Measurements from ENCODE around the gene UNC5CL. TPM values are rescaled to one million over a fixed set of nuclear protein-coding genes. Genes with fewer than 3 reads are reported as not detected.

Gene UNC5CL
- total and polyA plus RNA-seq, 2 of the 8 experiments (the other 6 are each of a cell fraction or from before 2014, with no cell fraction given), result 1.3 to 1.7 TPM

DNA sequence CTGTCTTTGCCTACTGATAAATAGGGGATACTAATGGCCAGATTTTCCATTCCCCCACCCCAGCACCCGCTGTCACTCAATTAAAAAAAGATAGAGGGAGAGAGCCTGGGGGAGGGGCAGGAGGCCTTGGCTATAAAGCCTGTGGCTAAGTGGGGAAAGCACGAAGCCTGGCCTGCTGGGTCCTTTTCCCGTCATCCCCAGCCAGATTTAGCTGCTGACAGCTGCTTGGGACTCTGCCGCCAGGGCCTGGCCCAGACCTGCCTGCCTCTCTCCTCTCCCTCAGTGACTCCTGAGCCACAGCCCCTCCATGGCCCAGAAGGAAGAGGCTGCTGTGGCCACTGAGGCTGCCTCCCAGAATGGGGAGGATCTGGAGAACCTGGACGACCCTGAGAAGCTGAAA lies 14.0 kb upstream of the UNC5CL start, which contains the start of gene APOBEC2:
Gene APOBEC2, plus strand, starts transcription at position 162 of the 400 bp plus-strand sequence. Its CDS starts 146 bp downstream, at position 308.
- Histone ChIP-seq H3K79me1 (ENCODE audit: low read depth, low read length) (no peaks in the 10 kb centered on the region), H2AFZ (ENCODE audit: low read length) (no peak within 1 kb of the TSS), H4K20me1 (replicated peaks in 1 of 2; ENCODE audit: control insufficient read depth in 1 of 2, insufficient read depth in 2 of 2, low read length in 2 of 2) (no peaks in the 10 kb centered on the region), H3K23ac (ENCODE audit: insufficient read length) (no peak within 1 kb of the TSS), H3K9ac (replicated peaks in 1 of 4; ENCODE audit: extremely low read depth in 1 of 4, low read depth in 3 of 4, low read length in 3 of 4) (no peak within 1 kb of the TSS), H3K9me3 (ENCODE audit: insufficient read depth in 2 of 2, low read depth in 1 of 2, low read length in 1 of 2) (no peaks in the 10 kb centered on the region), H3K56ac (replicated peaks; ENCODE audit: insufficient read length, low read depth, low read length) (no peak within 1 kb of the TSS), H4K91ac (replicated peaks; ENCODE audit: insufficient read length, low read length) (no peak within 1 kb of the TSS), H3K27me3 (replicated peaks in 1 of 4; ENCODE audit: control insufficient read depth in 3 of 4, extremely low read depth in 1 of 4, insufficient read depth in 3 of 4, low read length in 3 of 4) (no peaks in the 10 kb centered on the region), H3K4me3 (ENCODE audit: extremely low read depth in 1 of 4, insufficient read depth in 2 of 4, low read depth in 3 of 4, low read length in 4 of 4) (no peak within 1 kb of the TSS), H2BK15ac (ENCODE audit: low read length) (no peak within 1 kb of the TSS), H2BK5ac (ENCODE audit: low read depth, low read length) (no peak within 1 kb of the TSS), H3K4me1 (replicated peaks in 1 of 4; ENCODE audit: control insufficient read depth in 3 of 4, insufficient read depth in 4 of 4, low read length in 3 of 4) (peaks cover 0 to 5% (median 0%) of the 10 kb centered on the region in 4 experiments; a peak in 2 of 7 replicates), H3K27ac (ENCODE audit: low read depth, low read length) (no peak within 1 kb of the TSS), H2BK120ac (replicated peaks; ENCODE audit: low read depth, low read length) (no peak within 1 kb of the TSS), H3K4me2 (ENCODE audit: insufficient read depth in 1 of 2, low read depth in 2 of 2, low read length in 2 of 2) (no peak within 1 kb of the TSS), H3K18ac (ENCODE audit: extremely low read depth, low read length) (no peak within 1 kb of the TSS), H3K79me2 (ENCODE audit: control insufficient read depth in 1 of 2, insufficient read depth in 2 of 2, low read length in 2 of 2) (no peaks in the 10 kb centered on the region), H2AK5ac (ENCODE audit: low read depth, low read length) (no peak within 1 kb of the TSS), H3K36me3 (ENCODE audit: control insufficient read depth in 2 of 4, insufficient read depth in 4 of 4, low read length in 3 of 4) (no peaks in the 10 kb centered on the region), H4K8ac (ENCODE audit: extremely low read depth, insufficient read depth, low read length) (no peak within 1 kb of the TSS), H3K14ac (ENCODE audit: insufficient read length) (no peak within 1 kb of the TSS), H2BK20ac (ENCODE audit: low read length) (no peak within 1 kb of the TSS), H3K23me2 (ENCODE audit: low read depth, low read length) (no peaks in the 10 kb centered on the region), H3K4ac (replicated peaks; ENCODE audit: insufficient read length, low read depth, low read length) (no peak within 1 kb of the TSS), H2BK12ac (ENCODE audit: low read depth, low read length) (no peak within 1 kb of the TSS), H4K5ac (ENCODE audit: insufficient read length, low read depth, low read length) (no peak within 1 kb of the TSS)
- DNase-seq (ENCODE audit: low read depth in 1 of 2, low spot score in 2 of 2) (no peak), FAIRE-seq (no peak)
- POLR2A ChIA-PET (ENCODE audit: partially characterized antibody), result interaction anchor here (0.8 to 2.1 kb wide), 4 partner anchors 8 to 19 kb away, joined by 3 to 6 read pairs (median 6); partner anchors contain the start of genes NFYA and OARD1
- WGBS, 2 experiments (ENCODE audit: extremely low coverage in 1 of 2, insufficient coverage in 1 of 2, insufficient read length in 1 of 2, insufficient replicate concordance in 2 of 2, low coverage in 1 of 2, low lambda C conversion rate in 2 of 2, missing lambda C conversion rate in 1 of 2), result 76% methylated on average over 5 of the region's 5 CpGs; no CpG with 5 or more reads in 1 of the 2 experiments
- CTCF ChIA-PET (ENCODE audit: partially characterized antibody), result interaction anchor here (1.5 to 6.7 kb wide), 5 partner anchors 13 to 158 kb away, joined by 7 to 48 read pairs (median 14); partner anchors contain the start of gene UNC5CL
- TF ChIP-seq BACH1 (IDR thresholded peaks at IDR 0.05; ENCODE audit: low read length) (no peak), ZNF274 (IDR thresholded peaks at IDR 0.05; ENCODE audit: borderline replicate concordance, extremely low read depth, low read length) (no peak), SIN3A (conservative IDR thresholded peaks at IDR 0.05 in 1 of 2, IDR thresholded peaks at IDR 0.05 in 1 of 2; ENCODE audit: low read depth in 1 of 2, low read length in 2 of 2) (no peak), CBX5 (IDR thresholded peaks at IDR 0.05; ENCODE audit: low read depth, low read length) (no peak)

All from H1 (cell line).